Liver (tissue), 9 donors: ENCODE data around the gene FAM13B. TPM values are rescaled to one million over a fixed set of nuclear protein-coding genes. Genes with fewer than 3 reads are reported as not detected.

Source experiments
- DNase-seq: peaks from one replicate; pipeline ENCODE4 v3.0.0-alpha.2; 2017; ENCODE audit warnings: low spot score
- H3K27ac ChIP-seq, 2 donors: one replicate each; pipeline ENCODE4 v1.7.0; 2013; ENCODE audit warnings: inconsistent platforms in 2 of 2, low read length in 2 of 2, control low read depth in 1 of 2, low read depth in 1 of 2, mild to moderate bottlenecking in 1 of 2
- H3K27me3 ChIP-seq, 4 donors: one replicate each; pipeline versions ENCODE4 v1.6.1 to v1.7.0; 2013; ENCODE audit warnings: low read length in 3 of 4, inconsistent platforms in 1 of 4, mild to moderate bottlenecking in 1 of 4, moderate library complexity in 1 of 4; ENCODE audit not compliant: control insufficient read depth in 4 of 4, insufficient read depth in 4 of 4
- H3K36me3 ChIP-seq, 4 donors: one replicate each; pipeline versions ENCODE4 v1.6.1 to v1.7.0; 2013; ENCODE audit warnings: low read length in 3 of 4, mild to moderate bottlenecking in 3 of 4, low read depth in 1 of 4, moderate library complexity in 1 of 4; ENCODE audit not compliant: control insufficient read depth in 4 of 4, insufficient read depth in 3 of 4
- H3K4me1 ChIP-seq, 4 donors: one replicate each; pipeline versions ENCODE4 v1.6.1 to v1.7.0; 2013; ENCODE audit warnings: low read length in 3 of 4, mild to moderate bottlenecking in 3 of 4, moderate library complexity in 1 of 4; ENCODE audit not compliant: control insufficient read depth in 4 of 4, insufficient read depth in 4 of 4
- H3K4me3 ChIP-seq, 3 donors: one replicate each; pipeline versions ENCODE4 v1.6.1 to v1.7.0; 2013; ENCODE audit warnings: low read length in 3 of 3, control low read depth in 1 of 3, low read depth in 1 of 3, mild to moderate bottlenecking in 1 of 3
- H3K9ac ChIP-seq, 2 donors: one replicate each; pipeline ENCODE4 v1.7.0; 2013; ENCODE audit warnings: low read length in 2 of 2, mild to moderate bottlenecking in 2 of 2, moderate library complexity in 2 of 2, control low read depth in 1 of 2, low read depth in 1 of 2
- H3K9me3 ChIP-seq, 4 donors: one replicate each; pipeline versions ENCODE4 v1.6.1 to v1.7.0; 2013; ENCODE audit warnings: low read length in 3 of 4; ENCODE audit not compliant: control insufficient read depth in 4 of 4
- ATF3 ChIP-seq: IDR thresholded peaks from 2 replicates; pipeline ENCODE4 v1.6.1; 2016; ENCODE audit warnings: antibody characterized with exemption
- CTCF ChIP-seq: fragments of 150-350 bp; IDR thresholded peaks from 2 replicates; pipeline ENCODE4 v1.5.1; 2017; ENCODE audit warnings: improper control_type of control experiment, low read depth, low read length; ENCODE audit not compliant: missing input control
- EGR1 ChIP-seq, 2 donors: IDR thresholded peaks; 2 replicates each; pipeline ENCODE4 v1.6.1; 2016 to 2018; ENCODE audit warnings: antibody characterized with exemption in 2 of 2, low read depth in 2 of 2
- FOXA1 ChIP-seq: IDR thresholded peaks from 2 replicates; pipeline ENCODE4 v1.6.1; 2016; ENCODE audit warnings: antibody characterized with exemption
- FOXA2 ChIP-seq: IDR thresholded peaks from 2 replicates; pipeline ENCODE4 v1.6.1; 2016; ENCODE audit warnings: antibody characterized with exemption
- GABPA ChIP-seq, 2 donors: IDR thresholded peaks in 1 of 2; conservative IDR thresholded peaks in 1 of 2; 2 replicates each; pipeline ENCODE4 v1.6.1; 2016; ENCODE audit warnings: antibody characterized with exemption in 2 of 2, mild to moderate bottlenecking in 1 of 2, moderate library complexity in 1 of 2
- HNF4A ChIP-seq, 2 donors: conservative IDR thresholded peaks; 2 replicates each; pipeline ENCODE4 v1.6.1; 2016; ENCODE audit warnings: antibody characterized with exemption in 2 of 2, mild to moderate bottlenecking in 2 of 2
- HNF4G ChIP-seq: IDR thresholded peaks from 2 replicates; pipeline ENCODE4 v1.6.1; 2016; ENCODE audit warnings: antibody characterized with exemption
- MAX ChIP-seq: IDR thresholded peaks from 2 replicates; pipeline ENCODE4 v1.6.1; 2016; ENCODE audit warnings: antibody characterized with exemption
- NR2F2 ChIP-seq: IDR thresholded peaks from 2 replicates; pipeline ENCODE4 v1.6.1; 2016; ENCODE audit warnings: antibody characterized with exemption
- RAD21 ChIP-seq, 2 donors: IDR thresholded peaks; 2 replicates each; pipeline ENCODE4 v1.6.1; 2016; ENCODE audit warnings: antibody characterized with exemption in 2 of 2, mild to moderate bottlenecking in 2 of 2
- REST ChIP-seq: IDR thresholded peaks from 2 replicates; pipeline ENCODE4 v1.6.1; 2016; ENCODE audit warnings: antibody characterized with exemption, mild to moderate bottlenecking
- TAF1 ChIP-seq: conservative IDR thresholded peaks from 2 replicates; pipeline ENCODE4 v1.6.1; 2016; ENCODE audit warnings: antibody characterized with exemption, mild to moderate bottlenecking
- ZBTB33 ChIP-seq: IDR thresholded peaks from 2 replicates; pipeline ENCODE4 v1.6.1; 2016; ENCODE audit warnings: antibody characterized with exemption
- WGBS: extraction: QIAGEN DNeasy Blood & Tissue Kit; methylation state at CpG from one replicate; pipeline ENCODE4 v1.1.7; 2013; 5-methylcytosine and 5-hydroxymethylcytosine counted together
- polyA plus RNA-seq, 2 donors: library from polyadenylated mRNA; stranded (reverse) in 1 of 2; unstranded in 1 of 2; fragments of 200-250 nt in 1 of 2; fragments of >200 nt in 1 of 2; fragmentation: Nextera tagmentation in 1 of 2; extraction: Ambion mirVana in 1 of 2; gene quantifications; one replicate each; pipeline versions ENCODE4 v1.2.1 to v1.2.3, GENCODE V29; 2013 to 2015
- total RNA-seq, 2 donors: library from RNA; depleted of rRNA; stranded (reverse); fragments of >200 nt; gene quantifications; one replicate each; pipeline ENCODE4 v1.2.3, GENCODE V29; 2014
- donor health status: healthy.
- donor health status: healthy.
- donor health status: healthy.
- donor health status: healthy.
- donor health status: healthy.

The FAM13B gene
- total and polyA plus RNA-seq, 4 donors: 4.3 to 19.0 (median 10.8) TPM

GRCh38 chr5:137899493-137899892 lies 133.4 kb downstream of the FAM13B start:
- DNase-seq: no peak
- H3K9ac ChIP-seq: no peak overlapping the region
- no peak for TF ChIP-seq ATF3
- TF ChIP-seq HNF4G: no peak
- H3K9me3 ChIP-seq: no peaks in the 10 kb centered on the region
- H3K4me3 ChIP-seq: no peak overlapping the region
- H3K4me1 ChIP-seq: no peaks in the 10 kb centered on the region
- H3K36me3 ChIP-seq: no peaks in the 10 kb centered on the region
- WGBS: 85% methylated on average over 3 of the region's 3 CpGs
- H3K27me3 ChIP-seq: no peaks in the 10 kb centered on the region
- H3K27ac ChIP-seq: no peak overlapping the region

GRCh38 chr5:137896560-137896959 lies 136.3 kb downstream of the FAM13B start:
- no peak for DNase-seq
- no peak overlapping the region for H3K27ac ChIP-seq
- no peaks in the 10 kb centered on the region for H3K4me1 ChIP-seq
- H3K9me3 ChIP-seq: no peaks in the 10 kb centered on the region
- no peaks in the 10 kb centered on the region for H3K27me3 ChIP-seq
- TF ChIP-seq FOXA1 (no peak), NR2F2 (no peak), GABPA (IDR thresholded peaks at IDR 0.05 in 1 of 2, conservative IDR thresholded peaks at IDR 0.05 in 1 of 2) (no peak), ZBTB33 (no peak), EGR1 (IDR thresholded peaks at IDR 0.05; ENCODE audit: low read depth in 2 of 2) (no peak), ATF3 (no peak), HNF4A (conservative IDR thresholded peaks at IDR 0.05) (no peak), FOXA2 (no peak), MAX (no peak), CTCF (no peak), REST (no peak), RAD21 (IDR thresholded peaks at IDR 0.05) (no peak), TAF1 (no peak)
- no peak overlapping the region for H3K9ac ChIP-seq
- no peak overlapping the region for H3K4me3 ChIP-seq
- H3K36me3 ChIP-seq: no peaks in the 10 kb centered on the region
- WGBS: 95% methylated on average over 3 of the region's 3 CpGs
